HG03378 (cell line): ENCODE measurements around the gene WRNIP1.
A peak's percentile ranks its signal among the peaks of the same experiment; 100 is the strongest.
"Not testable (repeated sequence)": the region's sequence is repeated elsewhere in the genome, so short reads cannot be mapped to it uniquely, and the experiment has no call there.

Experiments used
- ATAC-seq: cut with Tn5 transposase; IDR thresholded peaks from one replicate; pipeline ENCODE4 v1.9.1; 2021; ENCODE audit warnings: mild to moderate bottlenecking, moderate library complexity; ENCODE audit not compliant: unreplicated experiment

Gene WRNIP1

DNA sequence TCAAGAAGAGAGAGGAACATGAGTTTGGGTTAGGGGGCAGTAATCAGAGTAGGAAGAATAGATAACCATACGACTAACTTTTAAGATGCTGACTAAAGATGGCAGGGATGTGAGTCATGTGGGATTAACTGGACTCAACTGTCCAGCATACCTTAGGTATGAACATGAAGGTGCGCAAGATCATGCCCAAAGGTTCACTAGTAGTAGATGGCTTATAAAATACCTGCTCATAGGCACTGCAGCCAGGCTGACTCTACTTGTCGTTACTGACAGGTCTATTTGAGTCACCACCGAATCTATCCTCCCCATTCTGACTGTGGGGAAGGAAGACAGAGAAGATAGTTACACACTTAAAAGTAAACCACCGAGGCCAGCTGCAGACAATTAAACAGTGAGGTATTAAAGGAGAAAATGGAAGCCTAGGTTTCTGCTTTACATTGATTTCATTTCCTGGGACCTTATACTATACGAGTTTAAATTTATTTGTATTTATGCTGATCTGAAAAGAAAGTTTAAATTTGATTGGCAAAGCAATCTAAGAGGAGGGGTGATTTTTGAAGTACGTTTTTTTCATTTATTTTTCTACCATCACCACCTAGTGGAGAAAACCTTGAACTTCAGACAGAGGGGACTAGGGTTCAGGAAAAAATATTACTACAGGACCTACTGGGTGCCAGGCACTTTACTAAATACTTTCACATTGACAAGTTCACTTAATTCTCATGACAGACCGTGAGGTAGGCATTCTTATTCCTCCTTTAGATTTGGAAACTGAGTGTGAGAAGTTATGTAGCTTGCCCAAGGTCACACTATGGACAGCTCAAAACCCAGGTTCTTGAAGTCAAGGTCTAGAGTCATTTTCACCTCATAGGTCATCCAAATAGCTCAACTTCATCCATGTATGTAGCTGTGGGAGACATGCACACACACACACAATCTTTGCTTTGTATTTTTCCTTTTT lies 4.0 kb upstream of the WRNIP1 start:
- ATAC-seq, result no peak

- not testable (repeated sequence) for ATAC-seq
These were observed 2.3 kb upstream of the WRNIP1 start for GRCh38 chr6:2762868-2763267.

DNA sequence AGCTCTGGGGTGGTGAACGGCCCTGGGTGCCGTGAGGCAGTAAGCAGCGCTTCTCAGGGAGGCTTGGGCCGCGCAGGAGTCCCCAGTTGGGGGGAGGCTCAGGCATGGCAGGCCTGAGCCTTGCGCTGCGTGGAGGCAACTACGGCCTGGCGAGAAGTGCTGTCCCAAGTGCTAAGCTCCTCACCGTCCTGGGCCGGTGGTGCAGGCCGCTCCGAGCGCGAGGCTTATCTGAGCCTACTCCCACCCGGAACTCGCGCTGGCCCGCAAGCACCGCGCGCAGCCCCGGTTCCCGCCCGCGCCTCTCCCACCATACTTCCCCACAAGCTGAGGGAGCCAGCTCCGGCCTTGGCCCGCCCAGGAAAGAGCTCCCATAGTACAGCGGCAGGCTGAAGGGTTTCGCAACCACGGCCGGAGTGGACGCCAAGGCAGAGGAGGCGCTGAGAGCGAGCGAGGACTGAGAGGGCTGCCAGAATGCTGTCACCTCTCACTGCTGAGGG lies 1.8 kb upstream of the WRNIP1 start:
- no peak for ATAC-seq

DNA sequence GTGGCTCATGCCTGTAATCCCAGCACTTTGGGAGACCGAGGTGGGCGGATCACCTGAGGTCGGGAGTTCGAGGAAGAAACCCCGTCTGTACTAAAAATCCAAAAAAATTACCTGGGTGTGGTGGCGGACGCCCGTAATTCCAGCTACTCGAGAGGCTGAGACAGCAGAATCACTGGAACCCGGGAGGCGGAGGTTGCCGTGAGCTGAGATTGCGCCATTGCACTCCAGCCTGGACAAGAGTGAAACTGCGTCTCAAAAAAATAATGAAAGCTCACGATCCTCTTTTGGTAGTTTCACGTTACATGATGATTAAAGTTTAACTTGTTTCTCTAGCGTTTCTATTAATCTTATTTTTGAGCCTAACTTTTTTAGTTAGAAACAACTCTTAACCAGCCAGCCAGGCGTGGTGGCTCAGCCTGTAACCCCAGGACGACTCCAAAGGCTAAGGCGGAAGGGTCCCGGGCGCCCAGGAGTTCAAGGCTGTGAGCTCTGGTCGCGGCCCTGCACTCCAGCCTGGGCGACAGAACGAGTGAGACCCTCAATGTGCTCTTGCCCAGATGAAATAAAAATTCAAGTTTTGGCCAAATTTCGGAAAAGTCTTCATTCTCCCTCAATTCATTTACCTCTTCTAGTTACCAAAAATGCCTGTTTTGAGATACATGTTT lies 1.2 kb upstream of the WRNIP1 start:
- ATAC-seq, result no peak

DNA sequence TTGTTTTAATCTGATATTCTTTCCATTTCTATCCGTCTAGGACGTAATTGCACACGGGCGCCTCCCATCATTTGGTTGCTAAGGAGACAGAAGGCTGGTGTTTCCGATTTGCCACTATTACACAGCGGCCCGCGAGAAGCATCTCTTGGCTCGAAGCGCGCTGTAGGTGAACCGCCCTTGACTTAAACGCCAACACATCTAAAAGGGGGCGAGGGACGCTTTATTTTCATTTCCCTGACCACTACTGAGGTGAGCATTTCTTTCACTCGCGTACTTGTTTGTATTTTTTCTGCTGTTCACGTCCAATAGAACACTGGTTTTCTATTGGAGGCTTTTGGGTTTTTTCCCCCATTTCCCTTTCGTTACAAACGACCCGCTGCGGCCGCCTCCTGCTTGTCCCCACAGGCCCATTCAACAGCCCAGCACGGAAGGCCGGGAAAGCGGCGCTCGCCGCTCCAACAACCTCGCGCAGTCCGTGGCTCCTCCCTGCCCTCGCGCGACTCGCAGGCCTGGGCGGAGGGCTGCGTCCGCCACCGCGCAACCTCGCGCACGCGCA lies 505 bp upstream of the WRNIP1 start:
- ATAC-seq, result peak; percentile 5

- no peak for ATAC-seq
These were observed 938 bp downstream of the WRNIP1 start for GRCh38 chr6:2765896-2766766.

DNA sequence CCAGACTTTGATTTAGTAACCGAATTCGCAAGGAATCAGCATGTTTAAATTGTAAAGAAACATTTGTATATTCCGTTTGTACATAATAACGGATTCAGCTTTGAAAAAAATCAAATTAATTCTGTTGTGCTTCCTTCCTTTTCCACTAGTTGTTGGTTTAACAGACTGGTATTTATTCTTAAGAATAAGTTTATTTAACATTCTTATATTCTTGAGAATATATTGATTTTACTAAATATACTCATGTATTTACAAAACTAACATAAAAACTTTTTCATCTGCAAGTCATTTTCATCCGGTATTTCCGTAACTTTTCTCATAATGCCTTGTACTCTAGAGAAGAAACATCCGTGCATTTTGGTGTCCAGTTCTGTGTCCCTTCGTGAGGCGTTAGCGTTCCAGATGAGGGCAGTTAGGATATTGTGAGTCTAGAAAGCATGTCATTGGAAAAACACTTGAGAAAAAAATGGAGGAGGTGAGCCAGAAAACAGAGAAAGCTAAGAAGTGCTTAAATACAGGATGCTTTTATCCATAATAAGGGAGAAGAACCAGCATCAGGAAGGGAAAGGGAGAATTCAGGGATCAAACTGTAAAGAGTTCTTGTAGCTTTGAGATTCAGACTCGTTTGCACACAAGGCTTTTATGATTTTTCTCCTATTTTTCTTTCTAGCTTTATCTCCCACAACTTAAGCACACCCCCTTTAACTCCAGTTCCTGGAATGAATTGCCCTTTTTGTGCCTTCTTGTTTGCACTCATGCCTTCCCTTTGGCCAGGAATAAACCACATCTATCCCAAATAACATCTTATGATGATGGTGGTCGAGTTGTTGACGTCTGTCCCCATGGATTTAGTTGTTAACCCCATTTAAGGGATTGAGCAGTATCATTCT lies 1.8 kb downstream of the WRNIP1 start:
- ATAC-seq, result no peak

- no peak for ATAC-seq
These were observed 2.7 kb downstream of the WRNIP1 start for GRCh38 chr6:2767657-2768524.

GRCh38 chr6:2768696-2769095 lies 3.5 kb downstream of the WRNIP1 start:
- no peak for ATAC-seq

DNA sequence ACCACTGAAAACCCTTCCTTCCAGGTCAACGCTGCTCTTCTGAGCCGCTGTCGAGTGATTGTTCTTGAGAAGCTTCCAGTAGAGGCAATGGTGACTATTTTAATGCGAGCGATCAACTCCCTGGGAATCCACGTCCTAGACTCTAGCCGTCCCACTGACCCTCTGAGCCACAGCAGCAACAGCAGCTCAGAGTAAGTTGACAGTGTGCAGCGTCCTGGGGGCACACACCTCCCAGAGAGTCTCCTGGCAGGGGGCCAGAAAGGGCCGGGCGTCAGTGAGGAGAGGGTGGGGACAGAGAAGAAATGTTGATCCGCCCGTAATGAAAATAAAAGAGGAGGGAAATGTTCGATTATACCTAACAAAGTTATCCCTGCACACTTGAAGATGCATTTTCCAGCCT lies 5.0 kb downstream of the WRNIP1 start:
- ATAC-seq, result no peak

GRCh38 chr6:2771079-2771478 lies 5.9 kb downstream of the WRNIP1 start:
- ATAC-seq, result no peak

DNA sequence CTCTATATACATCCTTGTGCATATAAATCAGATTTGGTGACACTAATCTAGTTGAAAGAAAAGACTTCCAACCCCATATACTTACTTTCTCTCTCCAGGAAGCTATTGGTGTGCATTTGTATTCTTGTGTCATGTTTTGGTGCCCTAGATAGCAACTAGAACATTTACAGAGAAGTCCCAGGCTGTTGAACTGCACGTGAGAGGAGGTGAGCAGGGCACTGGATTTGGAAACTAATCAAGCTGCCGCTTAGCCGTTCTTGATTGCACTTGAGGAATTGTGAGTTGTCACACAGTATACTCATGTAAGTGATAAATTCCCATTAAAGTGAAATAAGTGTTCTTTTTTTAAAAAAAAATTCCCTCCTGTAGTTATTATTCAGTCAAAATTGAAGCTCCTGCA lies 7.6 kb downstream of the WRNIP1 start:
- no peak for ATAC-seq

DNA sequence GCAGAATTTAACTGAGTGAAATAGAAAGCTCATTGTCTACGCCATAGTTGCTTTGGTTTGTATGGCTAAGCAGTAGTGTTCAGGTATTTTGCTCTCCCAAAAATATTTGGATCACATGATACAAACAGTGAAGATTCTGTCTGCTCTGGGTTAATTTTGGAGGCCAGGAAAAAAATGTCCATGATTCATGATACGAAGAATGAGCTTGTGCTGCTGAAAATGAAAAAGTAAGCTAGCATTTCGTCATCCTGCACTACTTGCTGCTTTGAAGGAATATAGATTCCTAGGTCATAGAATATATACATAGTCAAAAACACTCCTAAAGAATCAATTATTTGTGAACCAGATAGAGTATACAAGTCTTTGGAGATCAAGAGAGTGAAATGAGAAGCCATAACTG lies 8.3 kb downstream of the WRNIP1 start:
- ATAC-seq, result no peak

DNA sequence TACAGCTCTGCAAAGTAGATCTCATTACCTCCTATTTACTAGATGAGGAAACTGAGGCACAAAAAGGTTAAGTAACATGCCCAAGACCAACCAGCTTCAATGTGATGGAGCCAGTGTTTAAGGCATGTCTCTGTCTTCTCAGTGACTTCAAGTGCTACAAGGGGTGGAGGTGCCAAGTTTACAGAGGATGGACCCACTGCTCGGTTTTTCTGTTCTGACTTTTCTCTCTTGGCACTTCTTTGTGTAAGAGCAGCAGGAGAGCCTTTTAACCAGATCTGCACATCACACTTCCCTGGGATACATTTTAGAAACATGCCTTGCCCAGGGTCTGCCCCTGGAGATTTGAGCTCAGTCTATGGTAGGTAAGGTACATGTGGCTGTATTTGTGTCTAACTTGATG lies 9.8 kb downstream of the WRNIP1 start:
- ATAC-seq, result no peak

GRCh38 chr6:2777249-2777648 lies 12.1 kb downstream of the WRNIP1 start:
- no peak for ATAC-seq

- no peak for ATAC-seq
These were observed 15.0 kb downstream of the WRNIP1 start for GRCh38 chr6:2780102-2780737.

DNA sequence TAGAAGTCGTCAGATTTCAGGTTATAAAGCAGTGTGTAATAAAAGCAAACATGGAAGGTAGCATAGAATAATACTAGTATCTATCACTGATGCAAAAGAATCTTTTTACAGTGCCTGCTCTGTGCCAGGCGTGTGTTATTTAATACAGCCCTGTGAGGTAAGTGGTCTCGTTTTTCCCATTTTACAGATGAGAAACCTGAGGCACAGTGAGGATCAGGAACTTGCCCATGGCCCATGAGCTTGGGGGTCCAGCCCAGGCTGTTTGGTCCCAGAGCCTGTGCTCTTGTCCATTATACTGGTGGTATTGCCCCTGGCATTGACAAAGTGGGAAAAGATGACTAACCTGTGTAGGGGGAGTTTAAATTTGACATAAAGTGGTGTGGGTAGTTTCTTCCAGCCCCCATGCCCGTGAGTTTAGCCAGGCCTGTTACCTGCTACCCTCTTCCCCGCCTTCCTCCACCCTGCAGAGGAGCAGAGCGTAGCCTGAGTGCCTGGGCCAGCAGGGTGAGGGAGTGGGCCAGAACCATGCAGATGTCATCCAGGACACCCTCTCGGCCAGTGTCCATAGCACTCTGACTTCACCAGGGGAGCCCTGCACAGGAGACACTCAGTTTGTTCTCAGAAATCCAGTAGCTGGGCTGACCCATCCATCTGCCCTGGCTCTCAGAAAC lies 16.6 kb downstream of the WRNIP1 start:
- ATAC-seq, result no peak

DNA sequence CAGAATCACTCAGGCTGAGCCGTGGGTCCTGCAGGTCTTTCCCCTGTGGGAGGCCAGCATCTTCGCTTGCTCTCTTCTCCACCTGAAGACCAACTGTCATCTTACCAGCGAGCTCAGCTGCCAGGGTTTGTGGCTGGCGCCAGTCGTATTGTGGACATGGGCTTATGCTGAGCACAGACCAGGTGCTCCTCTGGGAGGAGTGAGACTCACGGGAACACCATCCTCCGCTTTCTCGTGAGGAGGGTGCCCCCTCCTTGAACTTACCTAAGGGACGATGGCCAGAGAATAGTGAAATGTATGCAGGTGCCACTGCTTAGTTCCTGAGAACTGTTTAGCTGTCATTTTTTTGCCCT lies 17.1 kb downstream of the WRNIP1 start:
- no peak for ATAC-seq
